ENCODE data around the gene CPNE4.

The CPNE4 gene

GRCh38 chr3:131655070-131655690 is 379.6 kb downstream of the CPNE4 start:
- no peaks in the 10 kb centered on the region for H3K36me3 Mint-ChIP-seq (ENCODE audit: low read depth)
- intact Hi-C loops (cut with micrococcal nuclease): no loop called here
- H3K27me3 Mint-ChIP-seq: peaks cover 1% of the 10 kb centered on the region
- no peaks in the 10 kb centered on the region for H3K9me3 Mint-ChIP-seq
- no peak overlapping the region for H3K27ac Mint-ChIP-seq
- no peaks in the 10 kb centered on the region for H3K4me1 Mint-ChIP-seq (ENCODE audit: low read depth)
- H3K4me3 Mint-ChIP-seq: no peak overlapping the region

GRCh38 chr3:131645638-131646037 is 389.2 kb downstream of the CPNE4 start:
- no peaks in the 10 kb centered on the region for H3K4me1 Mint-ChIP-seq (ENCODE audit: low read depth)
- H3K27ac Mint-ChIP-seq: no peak overlapping the region
- no peaks in the 10 kb centered on the region for H3K9me3 Mint-ChIP-seq
- no peaks in the 10 kb centered on the region for H3K27me3 Mint-ChIP-seq
- intact Hi-C loops (cut with micrococcal nuclease): no loop called here
- H3K36me3 Mint-ChIP-seq (ENCODE audit: low read depth): no peaks in the 10 kb centered on the region
- H3K4me3 Mint-ChIP-seq: no peak overlapping the region

- H3K9me3 Mint-ChIP-seq: no peaks in the 10 kb centered on the region
- intact Hi-C loops (cut with micrococcal nuclease): no loop called here
- no peak overlapping the region for H3K4me3 Mint-ChIP-seq
- H3K4me1 Mint-ChIP-seq (ENCODE audit: low read depth): no peaks in the 10 kb centered on the region
- H3K36me3 Mint-ChIP-seq (ENCODE audit: low read depth): no peaks in the 10 kb centered on the region
- no peak overlapping the region for H3K27ac Mint-ChIP-seq
- H3K27me3 Mint-ChIP-seq: no peaks in the 10 kb centered on the region
These were observed 398.5 kb downstream of the CPNE4 start for GRCh38 chr3:131636266-131636775.

- no peaks in the 10 kb centered on the region for H3K9me3 Mint-ChIP-seq
- no peak overlapping the region for H3K4me3 Mint-ChIP-seq
- intact Hi-C loops (cut with micrococcal nuclease): no loop called here
- H3K27ac Mint-ChIP-seq: no peak overlapping the region
- H3K36me3 Mint-ChIP-seq (ENCODE audit: low read depth): no peaks in the 10 kb centered on the region
- peaks cover 1% of the 10 kb centered on the region for H3K27me3 Mint-ChIP-seq
- H3K4me1 Mint-ChIP-seq (ENCODE audit: low read depth): peaks cover 8% of the 10 kb centered on the region
These were observed 404.0 kb downstream of the CPNE4 start for GRCh38 chr3:131630807-131631206.

- H3K4me1 Mint-ChIP-seq (ENCODE audit: low read depth): peaks cover 8% of the 10 kb centered on the region
- H3K9me3 Mint-ChIP-seq: no peaks in the 10 kb centered on the region
- intact Hi-C loops (cut with micrococcal nuclease): no loop called here
- H3K27me3 Mint-ChIP-seq: peaks cover 1% of the 10 kb centered on the region
- H3K4me3 Mint-ChIP-seq: no peak overlapping the region
- no peaks in the 10 kb centered on the region for H3K36me3 Mint-ChIP-seq (ENCODE audit: low read depth)
- H3K27ac Mint-ChIP-seq: no peak overlapping the region
These were observed 404.7 kb downstream of the CPNE4 start for GRCh38 chr3:131630097-131630496.

- no peak overlapping the region for H3K27ac Mint-ChIP-seq
- intact Hi-C loops (cut with micrococcal nuclease): no loop called here
- H3K4me1 Mint-ChIP-seq (ENCODE audit: low read depth): no peaks in the 10 kb centered on the region
- no peaks in the 10 kb centered on the region for H3K36me3 Mint-ChIP-seq (ENCODE audit: low read depth)
- no peak overlapping the region for H3K4me3 Mint-ChIP-seq
- peaks cover 3% of the 10 kb centered on the region for H3K27me3 Mint-ChIP-seq
- H3K9me3 Mint-ChIP-seq: no peaks in the 10 kb centered on the region
These were observed 411.4 kb downstream of the CPNE4 start for GRCh38 chr3:131623431-131623830.

GRCh38 chr3:131622726-131623125 is 412.1 kb downstream of the CPNE4 start:
- no peaks in the 10 kb centered on the region for H3K36me3 Mint-ChIP-seq (ENCODE audit: low read depth)
- H3K4me3 Mint-ChIP-seq: no peak overlapping the region
- intact Hi-C loops (cut with micrococcal nuclease): no loop called here
- no peak overlapping the region for H3K27ac Mint-ChIP-seq
- no peaks in the 10 kb centered on the region for H3K9me3 Mint-ChIP-seq
- H3K4me1 Mint-ChIP-seq (ENCODE audit: low read depth): no peaks in the 10 kb centered on the region
- peaks cover 3% of the 10 kb centered on the region for H3K27me3 Mint-ChIP-seq

GRCh38 chr3:131620977-131621376 is 413.8 kb downstream of the CPNE4 start:
- intact Hi-C loops (cut with micrococcal nuclease): no loop called here
- no peaks in the 10 kb centered on the region for H3K9me3 Mint-ChIP-seq
- H3K4me1 Mint-ChIP-seq (ENCODE audit: low read depth): no peaks in the 10 kb centered on the region
- no peak overlapping the region for H3K4me3 Mint-ChIP-seq
- H3K27me3 Mint-ChIP-seq: peaks cover 2% of the 10 kb centered on the region
- no peaks in the 10 kb centered on the region for H3K36me3 Mint-ChIP-seq (ENCODE audit: low read depth)
- H3K27ac Mint-ChIP-seq: no peak overlapping the region

GRCh38 chr3:131619821-131620220 is 415.0 kb downstream of the CPNE4 start:
- H3K9me3 Mint-ChIP-seq: no peaks in the 10 kb centered on the region
- no peaks in the 10 kb centered on the region for H3K4me1 Mint-ChIP-seq (ENCODE audit: low read depth)
- no peak overlapping the region for H3K27ac Mint-ChIP-seq
- no peak overlapping the region for H3K4me3 Mint-ChIP-seq
- intact Hi-C loops (cut with micrococcal nuclease): no loop called here
- H3K36me3 Mint-ChIP-seq (ENCODE audit: low read depth): no peaks in the 10 kb centered on the region
- H3K27me3 Mint-ChIP-seq: peaks cover 4% of the 10 kb centered on the region

- Mint-ChIP-seq H3K4me3 (no peak overlapping the region), H3K27me3 (peaks cover 2% of the 10 kb centered on the region), H3K27ac (no peak overlapping the region), H3K4me1 (ENCODE audit: low read depth) (no peaks in the 10 kb centered on the region), H3K9me3 (no peaks in the 10 kb centered on the region), H3K36me3 (ENCODE audit: low read depth) (no peaks in the 10 kb centered on the region)
- intact Hi-C loops (cut with micrococcal nuclease): no loop called here
These were observed 418.1 kb downstream of the CPNE4 start for GRCh38 chr3:131616719-131617118.

- intact Hi-C loops (cut with micrococcal nuclease): no loop called here
- H3K4me3 Mint-ChIP-seq: no peak overlapping the region
- no peaks in the 10 kb centered on the region for H3K36me3 Mint-ChIP-seq (ENCODE audit: low read depth)
- H3K27ac Mint-ChIP-seq: no peak overlapping the region
- peaks cover 2% of the 10 kb centered on the region for H3K27me3 Mint-ChIP-seq
- H3K9me3 Mint-ChIP-seq: no peaks in the 10 kb centered on the region
- H3K4me1 Mint-ChIP-seq (ENCODE audit: low read depth): no peaks in the 10 kb centered on the region
These were observed 422.1 kb downstream of the CPNE4 start for GRCh38 chr3:131612745-131613144.

- no peak overlapping the region for H3K4me3 Mint-ChIP-seq
- H3K27ac Mint-ChIP-seq: no peak overlapping the region
- intact Hi-C loops (cut with micrococcal nuclease): no loop called here
- H3K36me3 Mint-ChIP-seq (ENCODE audit: low read depth): no peaks in the 10 kb centered on the region
- H3K9me3 Mint-ChIP-seq: no peaks in the 10 kb centered on the region
- no peaks in the 10 kb centered on the region for H3K4me1 Mint-ChIP-seq (ENCODE audit: low read depth)
- no peaks in the 10 kb centered on the region for H3K27me3 Mint-ChIP-seq
These were observed 424.6 kb downstream of the CPNE4 start for GRCh38 chr3:131610174-131610573.

- Mint-ChIP-seq H3K27ac (no peak overlapping the region), H3K36me3 (ENCODE audit: low read depth) (no peaks in the 10 kb centered on the region), H3K9me3 (no peaks in the 10 kb centered on the region), H3K4me3 (no peak overlapping the region), H3K4me1 (ENCODE audit: low read depth) (no peaks in the 10 kb centered on the region), H3K27me3 (no peaks in the 10 kb centered on the region)
- intact Hi-C loops (cut with micrococcal nuclease): no loop called here
These were observed 426.1 kb downstream of the CPNE4 start for GRCh38 chr3:131608741-131609140.

GRCh38 chr3:131608296-131608695 is 426.5 kb downstream of the CPNE4 start:
- Mint-ChIP-seq H3K27me3 (no peaks in the 10 kb centered on the region), H3K36me3 (ENCODE audit: low read depth) (no peaks in the 10 kb centered on the region), H3K9me3 (no peaks in the 10 kb centered on the region), H3K4me3 (no peak overlapping the region), H3K4me1 (ENCODE audit: low read depth) (no peaks in the 10 kb centered on the region), H3K27ac (no peak overlapping the region)
- intact Hi-C loops (cut with micrococcal nuclease): no loop called here

- Mint-ChIP-seq H3K4me3 (no peak overlapping the region), H3K36me3 (ENCODE audit: low read depth) (no peaks in the 10 kb centered on the region), H3K27ac (no peak overlapping the region), H3K27me3 (peaks cover 2% of the 10 kb centered on the region), H3K4me1 (ENCODE audit: low read depth) (no peaks in the 10 kb centered on the region), H3K9me3 (no peaks in the 10 kb centered on the region)
- intact Hi-C loops (cut with micrococcal nuclease): no loop called here
These were observed 428.9 kb downstream of the CPNE4 start for GRCh38 chr3:131605916-131606315.

Data from dendritic cell treated with granulocyte-macrophage colony-stimulating factor and Interleukin-4, amounts not matched to agents 40 ng/mL and 50 ng/mL, for 4 days (primary cell).